T-helper 2 cell (primary cell): Measurements from ENCODE around the gene BPIFA2.
"Not testable (repeated sequence)": the region's sequence is repeated elsewhere in the genome, so short reads cannot be mapped to it uniquely, and the experiment has no call there.

Experiments
- DNase-seq, 5 experiments: peaks; one replicate each; pipeline versions ENCODE4 v3.0.0 to v3.0.0-alpha.2; 2012 to 2022
- total RNA-seq, 2 donors: gene quantifications; one replicate each; lab custom pipeline; 2026; lab: John Stamatoyannopoulos, UW

Gene BPIFA2
- 0 reads per million in 2 donors for total RNA-seq

GRCh38 chr20:33167859-33168258, at the start of gene BPIFA2:
BPIFA2 (plus strand) TSS chr20:33168159; CDS start chr20:33169146, 987 bp downstream.
- DNase-seq: no peak

- no peak for DNase-seq
Measured at GRCh38 chr20:33119725-33120720, 47.9 kb upstream of the BPIFA2 start.

GRCh38 chr20:33120934-33121333, 47.0 kb upstream of the BPIFA2 start:
- DNase-seq: no peak

GRCh38 chr20:33122297-33122696, 45.7 kb upstream of the BPIFA2 start:
- not testable (repeated sequence) for DNase-seq

DNA sequence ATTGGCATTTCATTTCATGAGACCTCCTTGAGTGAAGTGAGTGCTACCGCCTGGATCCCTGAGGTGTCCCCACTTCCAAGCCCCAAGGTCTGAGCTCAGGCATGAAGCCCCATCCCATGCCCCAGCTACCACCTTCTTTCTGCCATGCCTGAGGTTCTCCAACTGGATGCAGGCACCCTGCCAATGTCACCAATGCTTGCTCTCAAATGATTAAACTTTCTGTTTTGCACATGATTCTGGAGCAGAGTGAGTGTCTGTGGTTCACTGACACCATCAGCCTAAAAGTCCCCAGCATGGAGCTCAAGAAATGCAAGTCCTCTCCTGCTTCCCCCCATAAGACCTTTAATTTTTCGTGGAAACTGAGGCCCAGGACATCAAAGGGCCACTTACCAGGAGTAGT, 43.7 kb upstream of the BPIFA2 start:
- DNase-seq: no peak

DNA sequence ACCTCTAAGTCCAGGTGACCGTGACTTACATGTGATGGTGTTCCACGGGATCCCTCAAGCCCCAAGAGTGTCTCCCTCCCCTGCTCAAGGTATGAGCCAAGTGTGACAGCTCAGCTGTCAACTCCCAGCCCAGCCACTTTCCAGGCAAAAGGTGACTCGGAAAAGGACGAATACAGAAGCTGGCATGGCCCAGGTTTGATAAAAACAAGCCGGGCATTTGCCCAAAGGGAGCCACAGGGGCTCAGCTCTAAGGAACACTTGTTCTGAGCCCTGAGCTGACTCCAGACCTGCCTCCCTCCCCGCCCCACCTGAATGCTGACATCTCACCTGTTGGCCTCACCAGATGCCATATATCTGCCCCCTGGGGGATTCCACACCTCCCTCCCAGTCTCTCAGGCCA, 43.0 kb upstream of the BPIFA2 start:
- no peak for DNase-seq

- no peak for DNase-seq
Measured at GRCh38 chr20:33125983-33126382, 42.0 kb upstream of the BPIFA2 start.

DNA sequence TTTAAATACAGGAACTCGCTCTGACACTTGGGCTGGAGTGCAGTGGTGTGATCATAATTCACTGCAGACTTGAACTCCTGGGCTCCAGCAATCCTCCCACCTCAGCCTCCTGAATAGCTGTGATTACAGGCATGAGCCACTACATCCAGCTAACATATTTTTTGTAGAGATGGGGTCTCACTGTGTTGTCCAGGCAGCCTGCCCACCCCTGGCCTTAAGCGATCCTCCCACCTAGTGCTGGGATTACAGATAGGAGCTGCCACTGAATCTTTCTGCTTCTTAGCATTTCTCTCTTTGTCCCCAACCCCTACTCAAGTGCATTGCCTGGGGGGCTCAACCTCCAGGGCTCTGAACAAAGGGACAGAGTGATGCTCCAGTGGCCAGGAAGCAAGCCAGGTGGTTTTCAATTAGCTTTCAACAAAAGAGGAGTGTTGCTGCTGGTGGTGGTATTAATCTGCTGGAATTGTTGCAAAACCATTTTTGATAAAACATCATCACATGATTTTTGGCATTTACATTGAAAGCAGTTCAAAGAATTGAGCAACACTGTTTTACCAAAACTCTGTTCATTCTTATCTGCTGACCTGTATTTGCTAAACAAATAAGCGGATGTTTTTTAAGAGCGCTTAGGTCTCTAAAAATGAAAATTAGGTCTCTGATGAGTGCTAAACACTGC, 40.4 kb upstream of the BPIFA2 start:
- no peak for DNase-seq

DNA sequence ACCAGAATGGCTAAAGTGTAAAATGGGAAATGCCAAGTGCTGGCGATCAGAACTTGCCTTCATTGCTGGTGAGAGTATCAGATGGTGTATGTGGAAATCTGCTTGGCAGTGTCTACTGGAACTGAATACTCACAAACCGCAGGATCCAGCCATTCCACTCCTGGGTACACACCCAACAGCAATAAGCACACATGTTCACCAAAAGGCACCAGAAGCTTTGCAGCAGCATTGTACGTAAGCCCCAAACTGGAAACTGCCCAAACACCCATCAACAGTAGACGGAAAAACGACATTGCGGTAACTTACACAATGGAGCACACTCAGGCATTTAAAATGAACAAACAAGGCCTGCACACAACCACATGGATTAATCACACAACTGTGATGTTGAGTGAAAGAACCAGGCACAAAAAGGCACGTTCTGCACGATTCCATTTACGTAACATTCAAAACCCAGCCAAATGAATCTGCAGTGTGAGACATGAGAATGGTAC, 37.3 kb upstream of the BPIFA2 start:
- DNase-seq: no peak

GRCh38 chr20:33131949-33132473, 35.9 kb upstream of the BPIFA2 start:
- no peak for DNase-seq

- DNase-seq: no peak
Measured at GRCh38 chr20:33132513-33133372, 35.2 kb upstream of the BPIFA2 start.

GRCh38 chr20:33133373-33133941, 34.5 kb upstream of the BPIFA2 start:
- no peak for DNase-seq

GRCh38 chr20:33137195-33137594, 30.8 kb upstream of the BPIFA2 start:
- DNase-seq: no peak

GRCh38 chr20:33139467-33139866, 28.5 kb upstream of the BPIFA2 start:
- no peak for DNase-seq

GRCh38 chr20:33145521-33145920, 22.4 kb upstream of the BPIFA2 start:
- DNase-seq: no peak

DNA sequence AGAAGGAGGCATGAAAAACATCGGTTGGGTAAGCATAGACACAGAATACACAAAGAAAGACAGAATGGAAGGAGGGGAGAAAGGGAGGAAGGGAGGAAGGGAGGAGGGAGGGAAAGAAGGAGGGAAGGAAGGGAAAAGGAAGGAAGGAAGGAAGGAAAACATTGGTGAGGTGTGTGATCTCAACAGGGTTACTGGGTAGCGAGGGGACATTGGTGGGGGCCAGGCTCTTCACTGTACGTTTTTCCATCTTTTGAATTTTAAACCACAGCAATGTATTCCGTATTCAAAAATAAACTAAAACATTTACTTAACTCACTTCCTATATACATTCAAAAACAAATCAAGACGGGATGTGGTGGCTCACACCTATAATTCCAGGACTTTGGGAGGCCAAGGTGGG, 20.7 kb upstream of the BPIFA2 start:
- no peak for DNase-seq

GRCh38 chr20:33148040-33148439, 19.9 kb upstream of the BPIFA2 start:
- no peak for DNase-seq

DNA sequence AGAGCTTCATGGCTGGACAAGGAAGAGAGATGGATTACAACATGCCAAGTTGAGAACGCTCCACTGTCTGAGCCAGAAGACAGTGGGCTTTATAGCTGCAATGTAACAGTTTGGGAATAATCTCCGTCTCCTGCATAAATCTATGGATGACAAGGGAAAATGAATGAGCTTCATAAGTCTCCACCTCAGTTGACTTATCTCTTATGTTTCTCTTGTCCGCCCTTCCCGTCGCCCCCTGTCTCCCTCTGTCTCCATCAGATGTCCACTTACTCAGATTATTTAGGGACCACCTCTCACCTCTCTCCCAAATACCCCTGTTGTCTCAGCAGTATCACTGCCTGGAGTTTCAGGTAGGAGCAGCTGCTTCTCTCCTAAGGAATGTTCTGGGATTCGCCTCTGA, 13.7 kb upstream of the BPIFA2 start:
- DNase-seq: no peak

GRCh38 chr20:33158637-33159385, 9.1 kb upstream of the BPIFA2 start:
- no peak for DNase-seq

- no peak for DNase-seq
Measured at GRCh38 chr20:33159713-33160112, 8.2 kb upstream of the BPIFA2 start.

DNA sequence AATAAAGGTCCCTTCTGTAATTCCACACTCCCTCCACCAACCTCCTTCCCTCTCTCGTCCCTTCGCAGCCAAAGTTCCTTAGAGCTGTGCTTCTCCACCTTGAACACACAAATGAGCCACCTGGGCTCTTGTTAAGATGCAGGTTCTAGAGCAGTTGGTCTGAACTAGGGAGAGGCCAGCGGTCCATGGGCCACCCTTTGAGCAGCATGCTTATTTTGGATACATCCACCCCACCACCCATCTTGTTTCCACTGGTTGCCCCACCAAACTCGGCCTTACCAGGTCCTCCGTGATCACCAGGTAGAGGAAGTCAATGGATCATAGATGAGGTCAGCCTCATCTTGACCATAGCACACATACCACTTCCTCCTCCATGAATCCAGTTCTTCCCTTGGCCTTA, 7.3 kb upstream of the BPIFA2 start:
- DNase-seq: no peak
